ENCODE results near the gene SLC39A5. TPM values are rescaled to one million over a fixed set of nuclear protein-coding genes. Genes with fewer than 3 reads are reported as not detected.
"Not testable (repeated sequence)": the region's sequence is repeated elsewhere in the genome, so short reads cannot be mapped to it uniquely, and the experiment has no call there.

SLC39A5 gene
- total RNA-seq, 4 donors from 2014 or later, result 0.29 to 1.8 (median 0.52) TPM; not detected in 1

- H3K27ac ChIP-seq, result peak overlapping the region; percentile 98 to 99
- intact Hi-C loops (cut with DNase I; ENCODE audit: low total_unique reads), result no loop called here
- peak; percentile 86 to 92 for DNase-seq
- H3K4me3 ChIP-seq, result peak overlapping the region; percentile 69 to 94
- no peaks in the 10 kb centered on the region for H3K9me3 ChIP-seq
- peak in 1 of 2 donors; percentile 16 for TF ChIP-seq POLR2A (IDR thresholded peaks at IDR 0.05)
- peak in 1 of 4 experiments; percentile 1 for TF ChIP-seq CTCF (IDR thresholded peaks at IDR 0.05)
- no peaks in the 10 kb centered on the region for H3K27me3 ChIP-seq
- no peaks in the 10 kb centered on the region for H3K36me3 ChIP-seq
- H3K4me1 ChIP-seq, result no peaks in the 10 kb centered on the region
Measured at GRCh38 chr12:56189918-56190694, 39.7 kb upstream of the SLC39A5 start.

- Histone ChIP-seq H3K4me3 (peak overlapping the region; percentile 69 to 94), H3K27ac (peak overlapping the region; percentile 98 to 99), H3K27me3 (no peaks in the 10 kb centered on the region), H3K36me3 (no peaks in the 10 kb centered on the region), H3K4me1 (no peaks in the 10 kb centered on the region), H3K9me3 (no peaks in the 10 kb centered on the region)
- no peak for DNase-seq
- intact Hi-C loops (cut with DNase I; ENCODE audit: low total_unique reads), result no loop called here
- TF ChIP-seq CTCF (IDR thresholded peaks at IDR 0.05) (no peak), POLR2A (IDR thresholded peaks at IDR 0.05) (no peak)
Measured at GRCh38 chr12:56190695-56191155, 39.1 kb upstream of the SLC39A5 start.

GRCh38 chr12:56192582-56192981 lies 37.3 kb upstream of the SLC39A5 start:
- TF ChIP-seq CTCF (IDR thresholded peaks at IDR 0.05) (no peak), POLR2A (IDR thresholded peaks at IDR 0.05) (no peak)
- Histone ChIP-seq H3K27ac (no peak overlapping the region), H3K4me1 (no peaks in the 10 kb centered on the region), H3K4me3 (no peak overlapping the region), H3K36me3 (no peaks in the 10 kb centered on the region), H3K27me3 (no peaks in the 10 kb centered on the region), H3K9me3 (no peaks in the 10 kb centered on the region)
- DNase-seq, result no peak
- intact Hi-C loops (cut with DNase I; ENCODE audit: low total_unique reads), result no loop called here

- Histone ChIP-seq H3K27me3 (no peaks in the 10 kb centered on the region), H3K4me3 (no peak overlapping the region), H3K4me1 (no peaks in the 10 kb centered on the region), H3K9me3 (no peaks in the 10 kb centered on the region), H3K27ac (no peak overlapping the region), H3K36me3 (no peaks in the 10 kb centered on the region)
- intact Hi-C loops (cut with DNase I; ENCODE audit: low total_unique reads), result no loop called here
- peak; percentile 61 to 85 for DNase-seq
- TF ChIP-seq POLR2A (IDR thresholded peaks at IDR 0.05) (no peak), CTCF (IDR thresholded peaks at IDR 0.05) (peak; percentile 71 to 92 (median 82))
Measured at GRCh38 chr12:56193025-56193578, 36.7 kb upstream of the SLC39A5 start.

- H3K27ac ChIP-seq, result peak overlapping the region; percentile 65 to 78
- H3K27me3 ChIP-seq; H3K36me3 ChIP-seq; H3K4me1 ChIP-seq; intact Hi-C loops (cut with DNase I; ENCODE audit: low total_unique reads); H3K4me3 ChIP-seq; H3K9me3 ChIP-seq: not testable (repeated sequence)
- DNase-seq, result peak; percentile 51 to 65
Measured at GRCh38 chr12:56196818-56197550, 32.9 kb upstream of the SLC39A5 start.

Measured in uterus (tissue), 4 donors.